HUES48 (cell line): ENCODE results near the gene ARID4B.

ENCODE experiments used
- H3K27ac ChIP-seq: one replicate; pipeline ENCODE4 v1.7.0; 2013; ENCODE audit warnings: low read depth, low read length, inconsistent platforms
- H3K27me3 ChIP-seq: 2 replicates; pipeline ENCODE4 v1.6.1; 2013; ENCODE audit warnings: mild to moderate bottlenecking, low read length; ENCODE audit not compliant: control insufficient read depth, insufficient read depth
- H3K36me3 ChIP-seq: 2 replicates; pipeline ENCODE4 v1.6.1; 2013; ENCODE audit warnings: low read length; ENCODE audit not compliant: control insufficient read depth, insufficient read depth
- H3K4me1 ChIP-seq: 2 replicates; pipeline ENCODE4 v1.6.1; 2013; ENCODE audit warnings: mild to moderate bottlenecking, low read length; ENCODE audit not compliant: control insufficient read depth, insufficient read depth
- H3K4me3 ChIP-seq: 2 replicates; pipeline ENCODE4 v1.5.1; 2013; ENCODE audit warnings: mild to moderate bottlenecking, low read depth, low read length
- H3K9ac ChIP-seq: 2 replicates; pipeline ENCODE4 v1.6.1; 2013; ENCODE audit warnings: mild to moderate bottlenecking, low read depth, low read length, moderate library complexity
- H3K9me3 ChIP-seq: 2 replicates; pipeline ENCODE4 v1.6.1; 2013; ENCODE audit warnings: low read length; ENCODE audit not compliant: control insufficient read depth, insufficient read depth

Gene ARID4B

DNA sequence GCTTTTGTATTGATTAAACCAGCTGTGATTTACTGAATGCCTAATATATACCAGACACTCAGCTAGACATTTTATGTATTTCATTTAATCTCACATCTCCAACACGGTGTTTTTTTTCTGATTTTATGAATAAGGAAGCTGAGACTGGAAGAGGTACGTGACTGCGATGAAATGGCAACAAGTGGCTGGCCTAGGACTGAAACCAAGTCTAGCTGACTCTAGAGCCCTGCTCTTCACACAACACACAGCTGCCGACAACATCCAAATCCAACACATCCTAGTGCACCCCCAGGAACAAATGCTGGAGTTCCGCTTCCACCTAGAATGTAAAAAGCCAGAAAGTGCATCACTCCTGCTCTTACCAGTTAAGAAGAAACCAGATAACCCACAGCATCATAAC is 188.7 kb downstream of the ARID4B start:
- Histone ChIP-seq H3K4me1 (no peaks in the 10 kb centered on the region), H3K27ac (no peak overlapping the region), H3K9ac (no peak overlapping the region), H3K4me3 (no peak overlapping the region), H3K9me3 (no peaks in the 10 kb centered on the region), H3K27me3 (no peaks in the 10 kb centered on the region), H3K36me3 (peaks cover 77% of the 10 kb centered on the region)

GRCh38 chr1:235138821-235139220 is 189.2 kb downstream of the ARID4B start:
- H3K9me3 ChIP-seq, result no peaks in the 10 kb centered on the region
- H3K27ac ChIP-seq, result no peak overlapping the region
- H3K27me3 ChIP-seq, result no peaks in the 10 kb centered on the region
- no peaks in the 10 kb centered on the region for H3K4me1 ChIP-seq
- no peak overlapping the region for H3K9ac ChIP-seq
- H3K4me3 ChIP-seq, result no peak overlapping the region
- H3K36me3 ChIP-seq, result peaks cover 77% of the 10 kb centered on the region

DNA sequence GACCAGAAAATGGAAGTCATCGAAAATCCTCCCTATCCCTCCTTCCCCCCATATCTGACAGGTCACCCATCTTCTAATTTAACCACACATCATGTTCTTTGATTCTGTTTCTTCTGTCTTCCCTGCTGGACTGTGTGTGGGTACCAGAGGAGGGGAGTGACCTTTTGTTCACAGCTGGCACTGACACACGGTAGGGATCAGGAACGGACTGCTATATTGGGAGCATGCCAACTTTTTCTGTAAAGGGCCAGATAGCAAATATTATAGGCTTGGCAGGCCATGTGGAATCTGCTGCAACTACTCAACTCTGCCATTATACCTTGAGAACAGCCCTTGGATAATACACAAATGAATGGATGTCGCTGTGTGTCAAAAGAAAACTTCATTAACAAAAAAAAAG is 191.9 kb downstream of the ARID4B start:
- H3K27me3 ChIP-seq, result no peaks in the 10 kb centered on the region
- no peak overlapping the region for H3K9ac ChIP-seq
- H3K4me1 ChIP-seq, result no peaks in the 10 kb centered on the region
- H3K9me3 ChIP-seq, result no peaks in the 10 kb centered on the region
- H3K36me3 ChIP-seq, result peaks cover 82% of the 10 kb centered on the region
- no peak overlapping the region for H3K4me3 ChIP-seq
- no peak overlapping the region for H3K27ac ChIP-seq

GRCh38 chr1:235134171-235134570 is 193.8 kb downstream of the ARID4B start:
- peaks cover 74% of the 10 kb centered on the region for H3K36me3 ChIP-seq
- no peak overlapping the region for H3K27ac ChIP-seq
- no peaks in the 10 kb centered on the region for H3K4me1 ChIP-seq
- H3K9ac ChIP-seq, result no peak overlapping the region
- no peaks in the 10 kb centered on the region for H3K9me3 ChIP-seq
- H3K4me3 ChIP-seq, result no peak overlapping the region
- H3K27me3 ChIP-seq, result no peaks in the 10 kb centered on the region

- no peaks in the 10 kb centered on the region for H3K27me3 ChIP-seq
- no peak overlapping the region for H3K4me3 ChIP-seq
- no peak overlapping the region for H3K27ac ChIP-seq
- H3K9me3 ChIP-seq, result no peaks in the 10 kb centered on the region
- H3K36me3 ChIP-seq, result peaks cover 63% of the 10 kb centered on the region
- no peak overlapping the region for H3K9ac ChIP-seq
- no peaks in the 10 kb centered on the region for H3K4me1 ChIP-seq
Measured at GRCh38 chr1:235133086-235133485, 194.9 kb downstream of the ARID4B start.

- Histone ChIP-seq H3K4me3 (no peak overlapping the region), H3K9ac (no peak overlapping the region), H3K4me1 (peaks cover under 1% of the 10 kb centered on the region; the same call in 1 of the 2 replicates), H3K9me3 (no peaks in the 10 kb centered on the region), H3K27me3 (no peaks in the 10 kb centered on the region), H3K27ac (no peak overlapping the region), H3K36me3 (peaks cover 52% of the 10 kb centered on the region)
Measured at GRCh38 chr1:235131961-235132360, 196.0 kb downstream of the ARID4B start.

- Histone ChIP-seq H3K36me3 (peaks cover 51% of the 10 kb centered on the region), H3K27ac (peak overlapping the region; percentile 17), H3K4me3 (no peak overlapping the region), H3K9ac (no peak overlapping the region), H3K9me3 (no peaks in the 10 kb centered on the region), H3K27me3 (no peaks in the 10 kb centered on the region), H3K4me1 (peaks cover 5% of the 10 kb centered on the region)
Measured at GRCh38 chr1:235130766-235131270, 197.2 kb downstream of the ARID4B start.

GRCh38 chr1:235129774-235130570 is 198.0 kb downstream of the ARID4B start:
- H3K4me3 ChIP-seq, result no peak overlapping the region
- H3K27ac ChIP-seq, result peak overlapping the region; percentile 70
- H3K9me3 ChIP-seq, result no peaks in the 10 kb centered on the region
- peaks cover 43% of the 10 kb centered on the region for H3K36me3 ChIP-seq
- H3K9ac ChIP-seq, result no peak overlapping the region
- H3K4me1 ChIP-seq, result peaks cover 5% of the 10 kb centered on the region
- no peaks in the 10 kb centered on the region for H3K27me3 ChIP-seq

GRCh38 chr1:235128456-235129328 is 199.3 kb downstream of the ARID4B start, which contains the start of gene TOMM20:
TSS of gene TOMM20 (minus strand) at chr1:235128837. CDS start at chr1:235128715, 122 bp downstream.
- Histone ChIP-seq H3K36me3 (peaks cover 46% of the 10 kb centered on the region), H3K9me3 (no peaks in the 10 kb centered on the region), H3K27me3 (no peaks in the 10 kb centered on the region), H3K4me3 (peak within 1 kb of the TSS; percentile 94), H3K9ac (peak within 1 kb of the TSS; percentile 99), H3K27ac (peak within 1 kb of the TSS; percentile 95), H3K4me1 (peaks cover 5% of the 10 kb centered on the region)

GRCh38 chr1:235127732-235128455 is 200.1 kb downstream of the ARID4B start:
- Histone ChIP-seq H3K27ac (peak overlapping the region; percentile 95), H3K4me1 (peaks cover 5% of the 10 kb centered on the region), H3K9me3 (no peaks in the 10 kb centered on the region), H3K9ac (peak overlapping the region; percentile 99), H3K36me3 (peaks cover 43% of the 10 kb centered on the region), H3K27me3 (no peaks in the 10 kb centered on the region), H3K4me3 (peak overlapping the region; percentile 94)
